SK-N-MC (cell line): Measurements from ENCODE around the gene DRP2.

Experiments used
- EZH2 ChIP-seq: fragments of 200-600 bp; sonication (generic); IDR thresholded peaks from one replicate; pipeline ENCODE4 v1.6.1; 2017; ENCODE audit warnings: antibody characterized with exemption
- FOXP2 ChIP-seq: optimal IDR thresholded peaks from 2 replicates; pipeline ENCODE3; 2011; ENCODE audit warnings: mild to moderate bottlenecking, moderate library complexity; ENCODE audit not compliant: insufficient read depth; ENCODE audit errors: extremely low read length, control extremely low read depth

GRCh38 chrX:101217689-101218088 is 1.9 kb upstream of the DRP2 start:
- no peak for TF ChIP-seq EZH2
- TF ChIP-seq FOXP2 = no peak
